HFFc6 (cell line): ENCODE measurements around the gene ARSI. TPM values are rescaled to one million over a fixed set of nuclear protein-coding genes. Genes with fewer than 3 reads are reported as not detected.
A peak's percentile ranks its signal among the peaks of the same experiment; 100 is the strongest.

Experiments
- DNase-seq: peaks from one replicate; pipeline ENCODE4 v3.0.0-alpha.2; 2018
- H3K27ac Mint-ChIP-seq: 2 replicates; pipeline ENCODE4 v1.8.0; 2020; ENCODE audit warnings: mild to moderate bottlenecking, mixed read lengths
- H3K27me3 Mint-ChIP-seq: 2 replicates; pipeline ENCODE4 v1.8.0; 2021; ENCODE audit warnings: mild to moderate bottlenecking, moderate library complexity, mixed read lengths; ENCODE audit not compliant: insufficient read depth
- H3K36me3 Mint-ChIP-seq: 2 replicates; pipeline ENCODE4 v1.8.0; 2021; ENCODE audit warnings: low read depth, mixed read lengths
- H3K4me1 Mint-ChIP-seq: 2 replicates; pipeline ENCODE4 v1.8.0; 2020; ENCODE audit warnings: low read depth, mixed read lengths
- H3K4me3 Mint-ChIP-seq: 2 replicates; pipeline ENCODE4 v1.8.0; 2020; ENCODE audit warnings: mild to moderate bottlenecking, moderate library complexity, mixed read lengths
- H3K9me3 Mint-ChIP-seq: 2 replicates; pipeline ENCODE4 v1.8.0; 2020; ENCODE audit warnings: mild to moderate bottlenecking, mixed read lengths
- CTCF ChIP-seq: fragments of 200-600 bp; sonication (generic); IDR thresholded peaks from 2 replicates; pipeline ENCODE4 v1.5.0; 2021; ENCODE audit warnings: antibody characterized with exemption, mild to moderate bottlenecking
- total RNA-seq, 6 experiments: library from RNA; stranded (reverse); fragmentation: NEBNext Ultra II Directional; extraction: Animal tissue kit (Norgen Biotek cat#: 25700); gene quantifications; 2 replicates in 1 of 6; 3 replicates in 5 of 6; pipeline ENCODE4 v1.2.3, GENCODE V29; 2021

The ARSI gene
- total RNA-seq, 6 experiments from 2014 or later: 4.6 to 6.7 (median 4.9) TPM

GRCh38 chr5:150257424-150257823, 45.3 kb downstream of the ARSI start:
- no peak for TF ChIP-seq CTCF
- H3K4me1 Mint-ChIP-seq: peaks cover 32% of the 10 kb centered on the region
- no peaks in the 10 kb centered on the region for H3K9me3 Mint-ChIP-seq
- H3K36me3 Mint-ChIP-seq: no peaks in the 10 kb centered on the region
- H3K4me3 Mint-ChIP-seq: no peak overlapping the region
- DNase-seq: no peak
- H3K27ac Mint-ChIP-seq: no peak overlapping the region
- peaks cover 2% of the 10 kb centered on the region; the same call in 1 of the 2 replicates for H3K27me3 Mint-ChIP-seq

- H3K27ac Mint-ChIP-seq: no peak overlapping the region
- H3K4me3 Mint-ChIP-seq: no peak overlapping the region
- no peaks in the 10 kb centered on the region for H3K9me3 Mint-ChIP-seq
- no peak for DNase-seq
- H3K27me3 Mint-ChIP-seq: peaks cover 2% of the 10 kb centered on the region; the same call in 1 of the 2 replicates
- H3K36me3 Mint-ChIP-seq: no peaks in the 10 kb centered on the region
- TF ChIP-seq CTCF: 0 out of 2 replicates have a peak, but pooled peaks have one; percentile 19
- H3K4me1 Mint-ChIP-seq: peaks cover 23% of the 10 kb centered on the region
Observed at GRCh38 chr5:150256410-150257064, 46.2 kb downstream of the ARSI start.

- H3K4me1 Mint-ChIP-seq: peaks cover 16% of the 10 kb centered on the region; the same call in 1 of the 2 replicates
- DNase-seq: no peak
- H3K36me3 Mint-ChIP-seq: no peaks in the 10 kb centered on the region
- no peak overlapping the region for H3K27ac Mint-ChIP-seq
- no peak for TF ChIP-seq CTCF
- H3K4me3 Mint-ChIP-seq: no peak overlapping the region
- peaks cover 2% of the 10 kb centered on the region; the same call in 1 of the 2 replicates for H3K27me3 Mint-ChIP-seq
- H3K9me3 Mint-ChIP-seq: no peaks in the 10 kb centered on the region
Observed at GRCh38 chr5:150255659-150256409, 46.9 kb downstream of the ARSI start.

- no peak for DNase-seq
- H3K27me3 Mint-ChIP-seq: peaks cover 2% of the 10 kb centered on the region; the same call in 1 of the 2 replicates
- H3K4me3 Mint-ChIP-seq: no peak overlapping the region
- H3K4me1 Mint-ChIP-seq: peaks cover 12% of the 10 kb centered on the region; the same call in 1 of the 2 replicates
- no peaks in the 10 kb centered on the region for H3K9me3 Mint-ChIP-seq
- no peak for TF ChIP-seq CTCF
- H3K27ac Mint-ChIP-seq: no peak overlapping the region
- no peaks in the 10 kb centered on the region for H3K36me3 Mint-ChIP-seq
Observed at GRCh38 chr5:150254774-150255173, 47.9 kb downstream of the ARSI start.

GRCh38 chr5:150254363-150254762, 48.3 kb downstream of the ARSI start:
- H3K27ac Mint-ChIP-seq: no peak overlapping the region
- H3K4me1 Mint-ChIP-seq: peaks cover 12% of the 10 kb centered on the region; the same call in 1 of the 2 replicates
- H3K4me3 Mint-ChIP-seq: no peak overlapping the region
- TF ChIP-seq CTCF: no peak
- H3K9me3 Mint-ChIP-seq: no peaks in the 10 kb centered on the region
- no peak for DNase-seq
- H3K36me3 Mint-ChIP-seq: no peaks in the 10 kb centered on the region
- peaks cover 2% of the 10 kb centered on the region; the same call in 1 of the 2 replicates for H3K27me3 Mint-ChIP-seq
